Activated CD4-positive, alpha-beta T cell treated with anti-CD3 and anti-CD28 coated beads for 48 hours (primary cell): Measurements from ENCODE around the gene REEP3.
"Not testable (repeated sequence)": the region's sequence is repeated elsewhere in the genome, so short reads cannot be mapped to it uniquely, and the experiment has no call there.

Source experiments
- DNase-seq: peaks from one replicate; pipeline ENCODE4 v3.0.0-alpha.2; 2020

REEP3 gene

GRCh38 chr10:63631991-63632390 lies 110.8 kb downstream of the REEP3 start:
- DNase-seq, result no peak

GRCh38 chr10:63633677-63634487 lies 112.7 kb downstream of the REEP3 start:
- no peak for DNase-seq

GRCh38 chr10:63634488-63635065 lies 113.4 kb downstream of the REEP3 start:
- no peak for DNase-seq

- DNase-seq, result no peak
These were observed 115.6 kb downstream of the REEP3 start for GRCh38 chr10:63636812-63637211.

GRCh38 chr10:63637901-63638327 lies 116.7 kb downstream of the REEP3 start:
- no peak for DNase-seq

GRCh38 chr10:63641366-63641765 lies 120.2 kb downstream of the REEP3 start:
- no peak for DNase-seq

GRCh38 chr10:63641799-63642198 lies 120.6 kb downstream of the REEP3 start:
- no peak for DNase-seq

- no peak for DNase-seq
These were observed 121.6 kb downstream of the REEP3 start for GRCh38 chr10:63642808-63643207.

GRCh38 chr10:63644418-63645142 lies 123.4 kb downstream of the REEP3 start:
- DNase-seq, result no peak

GRCh38 chr10:63645195-63645594 lies 124.0 kb downstream of the REEP3 start:
- DNase-seq, result no peak

GRCh38 chr10:63646491-63646890 lies 125.3 kb downstream of the REEP3 start:
- no peak for DNase-seq

GRCh38 chr10:63651864-63652263 lies 130.7 kb downstream of the REEP3 start:
- no peak for DNase-seq

GRCh38 chr10:63653747-63654146 lies 132.5 kb downstream of the REEP3 start:
- no peak for DNase-seq

GRCh38 chr10:63657761-63658160 lies 136.6 kb downstream of the REEP3 start:
- DNase-seq, result no peak

GRCh38 chr10:63660941-63661340 lies 139.7 kb downstream of the REEP3 start:
- not testable (repeated sequence) for DNase-seq

- no peak for DNase-seq
These were observed 140.1 kb downstream of the REEP3 start for GRCh38 chr10:63661347-63661746.

GRCh38 chr10:63664341-63664885 lies 143.2 kb downstream of the REEP3 start:
- DNase-seq, result no peak

- DNase-seq, result not testable (repeated sequence)
These were observed 143.9 kb downstream of the REEP3 start for GRCh38 chr10:63665006-63665580.

GRCh38 chr10:63665670-63666134 lies 144.5 kb downstream of the REEP3 start:
- DNase-seq, result no peak

GRCh38 chr10:63666836-63667383 lies 145.7 kb downstream of the REEP3 start:
- no peak for DNase-seq

- no peak for DNase-seq
These were observed 146.6 kb downstream of the REEP3 start for GRCh38 chr10:63667596-63668480.
